Fibroblast of lung (primary cell): ENCODE data around the gene ANXA4.

Experiments used
- EZH2 ChIP-seq: IDR thresholded peaks from 2 replicates; pipeline ENCODE4 v1.5.1; 2012; ENCODE audit warnings: low read length, control low read depth, mild to moderate bottlenecking; ENCODE audit errors: missing control alignments
- TF ChIP-seq, protein P1 (sequence below), 2 donors: IDR thresholded peaks in 1 of 2; conservative IDR thresholded peaks in 1 of 2; 1 replicate in 1 of 2; 2 replicates in 1 of 2; pipeline ENCODE4 v1.5.1; 2011 to 2012; ENCODE audit warnings: low read length in 2 of 2, control low read depth in 1 of 2, inconsistent platforms in 1 of 2, low read depth in 1 of 2, mild to moderate bottlenecking in 1 of 2

DNA sequence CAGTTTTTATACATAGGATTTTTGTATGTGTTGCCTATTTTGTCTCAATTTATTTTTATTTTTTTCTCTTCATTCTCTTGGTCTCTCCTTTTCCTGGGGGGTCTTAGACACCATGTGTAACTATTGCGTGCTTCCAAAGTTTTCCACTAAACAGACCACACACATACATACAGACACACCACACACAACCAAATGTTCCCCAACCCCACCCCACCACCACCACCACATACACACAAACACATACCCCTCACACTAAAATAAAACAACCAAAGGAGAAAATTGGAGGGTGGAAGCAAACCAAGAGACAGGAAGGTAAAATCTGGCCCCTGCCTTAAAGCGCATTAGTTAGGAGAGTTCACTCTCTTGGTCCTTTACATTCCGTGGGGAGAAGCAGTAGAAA is 30.0 kb upstream of the ANXA4 start:
- no peak for TF ChIP-seq EZH2
- TF ChIP-seq, protein P1, sequence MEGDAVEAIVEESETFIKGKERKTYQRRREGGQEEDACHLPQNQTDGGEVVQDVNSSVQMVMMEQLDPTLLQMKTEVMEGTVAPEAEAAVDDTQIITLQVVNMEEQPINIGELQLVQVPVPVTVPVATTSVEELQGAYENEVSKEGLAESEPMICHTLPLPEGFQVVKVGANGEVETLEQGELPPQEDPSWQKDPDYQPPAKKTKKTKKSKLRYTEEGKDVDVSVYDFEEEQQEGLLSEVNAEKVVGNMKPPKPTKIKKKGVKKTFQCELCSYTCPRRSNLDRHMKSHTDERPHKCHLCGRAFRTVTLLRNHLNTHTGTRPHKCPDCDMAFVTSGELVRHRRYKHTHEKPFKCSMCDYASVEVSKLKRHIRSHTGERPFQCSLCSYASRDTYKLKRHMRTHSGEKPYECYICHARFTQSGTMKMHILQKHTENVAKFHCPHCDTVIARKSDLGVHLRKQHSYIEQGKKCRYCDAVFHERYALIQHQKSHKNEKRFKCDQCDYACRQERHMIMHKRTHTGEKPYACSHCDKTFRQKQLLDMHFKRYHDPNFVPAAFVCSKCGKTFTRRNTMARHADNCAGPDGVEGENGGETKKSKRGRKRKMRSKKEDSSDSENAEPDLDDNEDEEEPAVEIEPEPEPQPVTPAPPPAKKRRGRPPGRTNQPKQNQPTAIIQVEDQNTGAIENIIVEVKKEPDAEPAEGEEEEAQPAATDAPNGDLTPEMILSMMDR (conservative IDR thresholded peaks at IDR 0.05 in 1 of 2, IDR thresholded peaks at IDR 0.05 in 1 of 2; ENCODE audit: low read depth in 1 of 2, low read length in 2 of 2): no peak
